Parathyroid adenoma (tissue), 2 donors: ENCODE measurements around the gene STK17B.

Experiments used
- H2AFZ ChIP-seq: fragments of 300-600 bp; sonication (generic); one replicate; pipeline ENCODE4 v1.7.0; 2017; ENCODE audit warnings: antibody characterized with exemption, mild to moderate bottlenecking
- H3K27ac ChIP-seq: fragments of 300-600 bp; sonication (generic); one replicate; pipeline ENCODE4 v1.7.0; 2017
- H3K27me3 ChIP-seq: fragments of 300-600 bp; sonication (generic); one replicate; pipeline ENCODE4 v1.7.0; 2017; ENCODE audit warnings: low read length; ENCODE audit not compliant: control insufficient read depth, insufficient read depth
- H3K36me3 ChIP-seq: fragments of 300-600 bp; sonication (generic); one replicate; pipeline ENCODE4 v1.7.0; 2017; ENCODE audit warnings: low read length; ENCODE audit not compliant: control insufficient read depth, insufficient read depth
- H3K4me1 ChIP-seq: fragments of 300-600 bp; sonication (generic); one replicate; pipeline ENCODE4 v1.7.0; 2017; ENCODE audit warnings: control low read depth
- H3K4me2 ChIP-seq: fragments of 300-600 bp; sonication (generic); one replicate; pipeline ENCODE4 v1.7.0; 2017; ENCODE audit warnings: low read length
- H3K4me3 ChIP-seq: fragments of 300-600 bp; sonication (generic); one replicate; pipeline ENCODE4 v1.7.0; 2017; ENCODE audit warnings: low read depth, low read length
- H3K79me2 ChIP-seq: fragments of 300-600 bp; sonication (generic); one replicate; pipeline ENCODE4 v1.7.0; 2017; ENCODE audit warnings: control low read depth
- H3K9ac ChIP-seq: fragments of 300-600 bp; sonication (generic); one replicate; pipeline ENCODE4 v1.7.0; 2017; ENCODE audit warnings: mild to moderate bottlenecking
- H3K9me3 ChIP-seq: fragments of 300-600 bp; sonication (generic); one replicate; pipeline ENCODE4 v1.7.0; 2017; ENCODE audit warnings: low read length; ENCODE audit not compliant: control insufficient read depth
- TF ChIP-seq, protein P1 (sequence below): fragments of 300-600 bp; sonication (generic); IDR thresholded peaks from one replicate; pipeline ENCODE4 v1.7.0; 2017; ENCODE audit warnings: antibody characterized with exemption, mild to moderate bottlenecking
- donor health status: primary hyperparathyroidism.

STK17B gene

DNA sequence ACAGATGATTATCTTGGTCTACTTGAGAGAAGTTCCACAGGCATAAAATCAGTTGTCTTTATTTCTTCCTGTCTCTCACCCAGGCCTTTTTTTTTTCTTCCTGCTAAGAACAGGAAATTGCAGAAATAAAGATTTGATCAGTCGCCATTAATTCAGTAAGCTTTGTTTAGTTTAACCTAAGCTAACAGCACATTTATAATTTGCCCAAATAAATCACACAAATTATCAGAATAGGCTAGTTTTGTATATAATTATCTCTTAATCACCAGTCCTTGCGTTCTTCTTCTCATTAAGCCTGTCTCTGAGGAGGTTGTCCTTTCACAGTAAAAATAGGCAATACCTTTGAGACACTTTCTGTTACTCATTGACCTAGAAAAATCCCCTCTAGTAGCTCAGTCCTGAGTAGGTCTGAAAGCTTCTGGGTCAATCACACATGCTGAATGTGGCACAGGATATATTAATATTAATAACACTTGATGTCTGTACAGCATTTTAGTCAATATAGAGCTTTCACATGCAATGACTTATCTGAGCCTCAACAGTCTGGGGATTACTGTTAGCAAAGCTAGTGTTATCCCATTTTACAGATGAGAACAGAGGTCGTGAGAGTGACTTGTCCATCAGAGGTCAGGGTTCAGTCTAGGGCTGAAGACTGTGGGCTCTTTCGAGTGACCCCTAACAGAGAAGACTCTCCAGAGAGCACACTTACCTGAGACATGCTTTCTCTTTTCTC, 11.2 kb upstream of the STK17B start:
- Histone ChIP-seq H3K4me3 (no peak overlapping the region), H3K36me3 (no peaks in the 10 kb centered on the region), H2AFZ (no peak overlapping the region), H3K9me3 (no peaks in the 10 kb centered on the region), H3K4me1 (no peaks in the 10 kb centered on the region), H3K9ac (no peak overlapping the region), H3K4me2 (no peak overlapping the region), H3K27ac (no peak overlapping the region), H3K27me3 (no peaks in the 10 kb centered on the region), H3K79me2 (no peaks in the 10 kb centered on the region)
- TF ChIP-seq, protein P1, sequence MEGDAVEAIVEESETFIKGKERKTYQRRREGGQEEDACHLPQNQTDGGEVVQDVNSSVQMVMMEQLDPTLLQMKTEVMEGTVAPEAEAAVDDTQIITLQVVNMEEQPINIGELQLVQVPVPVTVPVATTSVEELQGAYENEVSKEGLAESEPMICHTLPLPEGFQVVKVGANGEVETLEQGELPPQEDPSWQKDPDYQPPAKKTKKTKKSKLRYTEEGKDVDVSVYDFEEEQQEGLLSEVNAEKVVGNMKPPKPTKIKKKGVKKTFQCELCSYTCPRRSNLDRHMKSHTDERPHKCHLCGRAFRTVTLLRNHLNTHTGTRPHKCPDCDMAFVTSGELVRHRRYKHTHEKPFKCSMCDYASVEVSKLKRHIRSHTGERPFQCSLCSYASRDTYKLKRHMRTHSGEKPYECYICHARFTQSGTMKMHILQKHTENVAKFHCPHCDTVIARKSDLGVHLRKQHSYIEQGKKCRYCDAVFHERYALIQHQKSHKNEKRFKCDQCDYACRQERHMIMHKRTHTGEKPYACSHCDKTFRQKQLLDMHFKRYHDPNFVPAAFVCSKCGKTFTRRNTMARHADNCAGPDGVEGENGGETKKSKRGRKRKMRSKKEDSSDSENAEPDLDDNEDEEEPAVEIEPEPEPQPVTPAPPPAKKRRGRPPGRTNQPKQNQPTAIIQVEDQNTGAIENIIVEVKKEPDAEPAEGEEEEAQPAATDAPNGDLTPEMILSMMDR, result no peak

DNA sequence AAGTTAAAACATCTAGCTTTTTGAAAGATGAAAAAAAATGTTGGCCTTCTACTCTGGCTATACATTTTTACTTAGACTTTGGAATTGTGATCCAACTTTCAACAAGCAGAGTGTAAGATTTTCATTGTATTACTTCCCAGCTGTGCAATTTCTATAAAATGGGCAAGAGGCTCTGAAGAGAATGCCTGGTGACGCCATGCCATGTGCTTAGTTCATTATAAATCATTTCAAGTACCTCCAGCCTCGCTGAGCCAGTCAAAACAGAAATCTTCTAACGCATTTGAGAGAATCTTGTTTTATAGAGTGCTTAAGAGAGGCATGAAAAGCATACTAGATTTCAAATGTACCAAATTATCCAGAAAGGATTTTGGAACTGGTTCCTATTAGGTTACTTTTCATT, 10.1 kb upstream of the STK17B start:
- no peak overlapping the region for H3K9ac ChIP-seq
- H3K4me1 ChIP-seq, result no peaks in the 10 kb centered on the region
- H3K36me3 ChIP-seq, result no peaks in the 10 kb centered on the region
- H3K27me3 ChIP-seq, result no peaks in the 10 kb centered on the region
- H2AFZ ChIP-seq, result no peak overlapping the region
- no peak overlapping the region for H3K4me3 ChIP-seq
- H3K9me3 ChIP-seq, result no peaks in the 10 kb centered on the region
- TF ChIP-seq, protein P1, result no peak
- H3K79me2 ChIP-seq, result no peaks in the 10 kb centered on the region
- no peak overlapping the region for H3K4me2 ChIP-seq
- no peak overlapping the region for H3K27ac ChIP-seq

DNA sequence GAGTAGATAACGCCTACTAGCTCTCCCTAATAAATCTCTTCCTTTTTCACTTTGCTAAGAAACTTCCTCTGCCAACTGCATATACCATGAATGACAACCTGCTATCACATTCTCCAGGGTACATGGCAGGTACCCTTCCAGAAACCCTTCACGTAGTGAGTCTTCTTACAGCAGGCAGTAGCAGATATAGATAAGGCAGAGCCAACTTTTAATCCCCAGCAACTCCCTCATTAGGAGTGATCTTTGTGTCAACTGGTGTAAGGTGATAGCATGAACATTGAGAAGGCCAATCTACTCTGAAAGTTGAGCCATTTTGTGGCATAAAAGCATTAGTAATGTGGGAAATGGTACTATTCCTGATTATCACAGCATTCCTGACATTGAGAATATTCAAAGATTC, 5.7 kb upstream of the STK17B start:
- Histone ChIP-seq H3K9ac (no peak overlapping the region), H3K4me1 (no peaks in the 10 kb centered on the region), H3K79me2 (no peaks in the 10 kb centered on the region), H3K27me3 (no peaks in the 10 kb centered on the region), H2AFZ (no peak overlapping the region), H3K4me3 (no peak overlapping the region), H3K27ac (no peak overlapping the region), H3K4me2 (no peak overlapping the region), H3K36me3 (no peaks in the 10 kb centered on the region), H3K9me3 (no peaks in the 10 kb centered on the region)
- TF ChIP-seq, protein P1, result no peak

DNA sequence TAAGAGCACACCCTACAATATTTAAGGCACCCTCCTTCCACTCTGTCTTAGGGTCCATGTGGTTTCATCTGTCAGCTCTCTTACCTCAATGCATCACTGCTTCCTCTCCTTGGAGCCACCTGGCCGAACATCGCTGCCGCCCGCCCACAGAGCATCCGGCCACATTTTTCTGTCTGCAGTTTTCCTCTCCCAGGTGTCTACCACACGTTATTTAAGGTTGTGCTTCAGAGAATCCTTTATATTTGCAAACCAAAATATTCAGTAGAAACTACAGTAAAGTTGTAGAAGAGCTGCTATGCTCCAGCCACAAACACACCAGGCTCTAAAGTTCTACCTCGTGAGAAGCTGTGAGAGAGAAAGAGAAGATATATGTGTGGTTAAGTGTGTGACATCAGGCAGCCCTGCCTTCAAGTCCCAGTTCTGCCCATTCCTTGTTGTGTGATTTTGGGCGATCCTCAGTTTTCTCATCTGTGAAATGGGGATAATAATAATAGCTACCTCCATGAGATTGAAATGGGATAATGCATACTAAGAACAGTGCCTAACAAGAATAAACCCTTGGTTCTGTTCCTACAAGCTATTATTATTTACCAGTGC, 4.9 kb upstream of the STK17B start:
- H3K27me3 ChIP-seq, result no peaks in the 10 kb centered on the region
- no peaks in the 10 kb centered on the region for H3K36me3 ChIP-seq
- H3K79me2 ChIP-seq, result no peaks in the 10 kb centered on the region
- H2AFZ ChIP-seq, result no peak overlapping the region
- H3K9me3 ChIP-seq, result no peaks in the 10 kb centered on the region
- H3K9ac ChIP-seq, result no peak overlapping the region
- no peaks in the 10 kb centered on the region for H3K4me1 ChIP-seq
- no peak overlapping the region for H3K4me2 ChIP-seq
- H3K27ac ChIP-seq, result no peak overlapping the region
- TF ChIP-seq, protein P1, result no peak
- no peak overlapping the region for H3K4me3 ChIP-seq

DNA sequence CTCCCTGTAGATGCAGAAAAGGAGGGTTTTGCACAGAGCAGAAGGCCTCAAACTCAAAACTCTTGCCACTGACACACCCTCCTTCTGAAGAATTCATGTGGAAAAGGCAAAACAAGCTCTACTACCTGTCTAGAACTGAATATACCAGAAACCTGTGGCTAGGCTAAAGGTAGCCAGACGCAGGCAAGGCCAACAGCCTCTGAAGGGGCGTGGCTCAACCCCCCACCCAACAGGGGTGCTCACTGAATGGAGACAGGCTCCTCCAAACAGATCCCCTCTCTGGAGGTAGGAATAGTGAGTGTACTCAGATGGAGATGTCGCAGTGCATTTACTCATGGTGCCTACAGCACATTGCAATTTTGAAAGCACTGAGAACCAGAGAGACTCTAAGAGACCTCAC, 3.0 kb upstream of the STK17B start:
- Histone ChIP-seq H3K9ac (no peak overlapping the region), H3K27ac (no peak overlapping the region), H3K79me2 (no peaks in the 10 kb centered on the region), H3K4me1 (no peaks in the 10 kb centered on the region), H3K9me3 (no peaks in the 10 kb centered on the region), H3K36me3 (no peaks in the 10 kb centered on the region), H3K27me3 (no peaks in the 10 kb centered on the region), H2AFZ (no peak overlapping the region), H3K4me2 (no peak overlapping the region), H3K4me3 (no peak overlapping the region)
- TF ChIP-seq, protein P1, result no peak
